HEK293 (cell line): ENCODE measurements around the gene UGT2B7.

Experiments used
- CTCF ChIA-PET: fragments of 350-600 bp; formaldehyde crosslinking; extraction: SDS; loops from one replicate; lab custom pipeline; 2021; ENCODE audit warnings: antibody characterized with exemption; lab: Yijun Ruan, JAX
- POLR2A ChIA-PET: fragments of 300-600 bp; formaldehyde crosslinking; extraction: SDS; loops from one replicate; lab custom pipeline; 2020; ENCODE audit warnings: antibody characterized with exemption, inconsistent platforms; lab: Yijun Ruan, JAX
- H3K27ac ChIP-seq: fragments of 200-500 bp; sonication (Bioruptor generic); 2 replicates; pipeline ENCODE4 v1.5.1; 2014; ENCODE audit warnings: low read depth, low read length, control low read depth, inconsistent platforms; ENCODE audit errors: extremely low read depth
- H3K36me3 ChIP-seq, 2 experiments: fragments of 200-500 bp in 1 of 2; sonication (Bioruptor generic) in 1 of 2; 1 replicate in 1 of 2; 2 replicates in 1 of 2; pipeline ENCODE4 v1.5.1; 2014 to 2017; ENCODE audit warnings: inconsistent platforms in 2 of 2, low read length in 2 of 2; ENCODE audit not compliant: control insufficient read depth in 2 of 2, insufficient read depth in 1 of 2
- H3K4me1 ChIP-seq: fragments of 200-500 bp; sonication (Bioruptor generic); 2 replicates; pipeline ENCODE4 v1.5.1; 2014; ENCODE audit warnings: mild to moderate bottlenecking, low read length, inconsistent platforms; ENCODE audit not compliant: control insufficient read depth, insufficient read depth
- H3K4me3 ChIP-seq: 2 replicates; pipeline ENCODE4 v1.5.1; 2011; ENCODE audit warnings: low read depth, mild to moderate bottlenecking, control low read depth, low read length, moderate library complexity
- H3K9me3 ChIP-seq: fragments of 200-500 bp; sonication (Bioruptor generic); 2 replicates; pipeline ENCODE4 v1.5.1; 2014; ENCODE audit warnings: low read depth, low read length, inconsistent platforms; ENCODE audit not compliant: control insufficient read depth, insufficient read depth
- GFI1B ChIP-seq: fragments of 450-650 bp; formaldehyde crosslinking; IDR thresholded peaks from 2 replicates; pipeline ENCODE4 v1.5.1; 2016; ENCODE audit warnings: missing biosample characterization, missing genetic modification characterization
- HOXC10 ChIP-seq: sonication (generic); formaldehyde crosslinking; IDR thresholded peaks from 2 replicates; pipeline ENCODE4 v1.8.1; 2023; ENCODE audit warnings: mild to moderate bottlenecking, missing genetic modification reagents
- KLF8 ChIP-seq: fragments of 450-650 bp; formaldehyde crosslinking; IDR thresholded peaks from 2 replicates; pipeline ENCODE4 v1.5.1; 2016; ENCODE audit warnings: missing biosample characterization, missing genetic modification characterization
- KLF9 ChIP-seq: fragments of 450-650 bp; formaldehyde crosslinking; IDR thresholded peaks from 2 replicates; pipeline ENCODE4 v1.5.1; 2016; ENCODE audit warnings: missing biosample characterization, missing genetic modification characterization, low read depth
- RBAK ChIP-seq: fragments of 450-650 bp; formaldehyde crosslinking; IDR thresholded peaks from 2 replicates; pipeline ENCODE4 v1.5.1; 2016; ENCODE audit warnings: missing biosample characterization, missing genetic modification characterization
- SCRT1 ChIP-seq: fragments of 450-650 bp; formaldehyde crosslinking; IDR thresholded peaks from 2 replicates; pipeline ENCODE4 v1.5.1; 2016; ENCODE audit warnings: missing biosample characterization, missing genetic modification characterization, borderline replicate concordance
- ZBTB17 ChIP-seq: fragments of 450-650 bp; formaldehyde crosslinking; IDR thresholded peaks from 2 replicates; pipeline ENCODE4 v1.5.1; 2016; ENCODE audit warnings: missing biosample characterization, missing genetic modification characterization
- ZFHX2 ChIP-seq: fragments of 450-650 bp; formaldehyde crosslinking; conservative IDR thresholded peaks from 2 replicates; pipeline ENCODE4 v1.5.1; 2016; ENCODE audit warnings: missing biosample characterization, missing genetic modification characterization
- ZNF114 ChIP-seq: fragments of 450-650 bp; formaldehyde crosslinking; IDR thresholded peaks from 2 replicates; pipeline ENCODE4 v1.5.0; 2017; ENCODE audit warnings: missing biosample characterization, missing genetic modification characterization
- ZNF140 ChIP-seq: fragments of 450-650 bp; formaldehyde crosslinking; IDR thresholded peaks from 2 replicates; pipeline ENCODE4 v1.5.1; 2016; ENCODE audit warnings: missing biosample characterization, missing genetic modification characterization
- ZNF19 ChIP-seq: fragments of 450-650 bp; formaldehyde crosslinking; IDR thresholded peaks from 2 replicates; pipeline ENCODE4; 2016; ENCODE audit warnings: missing biosample characterization, missing genetic modification characterization, low read depth
- ZNF239 ChIP-seq: fragments of 450-650 bp; formaldehyde crosslinking; IDR thresholded peaks from 2 replicates; pipeline ENCODE4 v1.5.1; 2016; ENCODE audit warnings: missing biosample characterization, missing genetic modification characterization
- ZNF391 ChIP-seq: fragments of 450-650 bp; formaldehyde crosslinking; IDR thresholded peaks from 2 replicates; pipeline ENCODE4 v1.5.1; 2016; ENCODE audit warnings: low read depth, missing biosample characterization, missing genetic modification characterization, borderline replicate concordance
- ZNF426 ChIP-seq: fragments of 450-650 bp; formaldehyde crosslinking; IDR thresholded peaks from 2 replicates; pipeline ENCODE4 v1.5.1; 2017; ENCODE audit warnings: missing biosample characterization, missing genetic modification characterization, mild to moderate bottlenecking, inconsistent platforms, moderate library complexity
- ZNF544 ChIP-seq: fragments of 450-650 bp; formaldehyde crosslinking; IDR thresholded peaks from 2 replicates; pipeline ENCODE4 v1.5.0; 2017; ENCODE audit warnings: missing biosample characterization, missing genetic modification characterization
- ZNF707 ChIP-seq: fragments of 450-650 bp; formaldehyde crosslinking; IDR thresholded peaks from 2 replicates; pipeline ENCODE4 v1.5.1; 2016; ENCODE audit warnings: missing biosample characterization, missing genetic modification characterization
- ZNF777 ChIP-seq: fragments of 450-650 bp; formaldehyde crosslinking; IDR thresholded peaks from 2 replicates; pipeline ENCODE4 v1.5.1; 2017; ENCODE audit warnings: missing biosample characterization, missing genetic modification characterization, borderline replicate concordance
- ZSCAN30 ChIP-seq: fragments of 450-650 bp; IDR thresholded peaks from 2 replicates; pipeline ENCODE4 v1.5.1; 2018; ENCODE audit warnings: missing biosample characterization, mild to moderate bottlenecking, missing genetic modification characterization, moderate library complexity
- TF ChIP-seq, protein P1 (sequence below): fragments of 450-650 bp; formaldehyde crosslinking; conservative IDR thresholded peaks from 2 replicates; pipeline ENCODE4 v1.5.1; 2016; ENCODE audit warnings: low read depth, missing biosample characterization, missing genetic modification characterization
- TF ChIP-seq, protein P2 (sequence below): fragments of 450-650 bp; formaldehyde crosslinking; IDR thresholded peaks from 2 replicates; pipeline ENCODE4 v1.5.1; 2016; ENCODE audit warnings: missing biosample characterization, missing genetic modification characterization, borderline replicate concordance
- TF ChIP-seq, protein P3 (sequence below): fragments of 450-650 bp; formaldehyde crosslinking; IDR thresholded peaks from 2 replicates; pipeline ENCODE4 v1.5.1; 2016; ENCODE audit warnings: missing biosample characterization, missing genetic modification characterization, low read depth

UGT2B7 gene

DNA sequence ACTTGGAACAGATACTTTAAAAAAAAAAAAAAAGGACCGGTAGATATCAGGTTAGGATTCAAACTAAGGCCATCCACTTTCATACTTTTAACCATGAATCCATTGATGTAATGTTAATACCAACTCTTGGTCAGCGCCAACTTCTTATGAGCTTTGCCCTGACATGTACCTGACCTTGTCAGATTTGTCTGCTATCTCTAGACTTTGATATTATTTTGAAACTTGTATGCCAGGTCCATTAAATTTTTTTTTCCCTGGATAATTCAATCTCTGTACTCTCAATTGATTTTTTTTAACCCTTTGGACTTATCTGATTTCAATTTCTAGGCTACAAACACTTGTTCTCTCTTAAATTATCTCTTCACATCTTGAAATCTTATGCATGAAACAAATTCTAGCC is 27.2 kb upstream of the UGT2B7 start:
- Histone ChIP-seq H3K27ac (no peak overlapping the region), H3K4me1 (no peaks in the 10 kb centered on the region), H3K4me3 (no peak overlapping the region), H3K36me3 (no peaks in the 10 kb centered on the region), H3K9me3 (no peaks in the 10 kb centered on the region)
- CTCF ChIA-PET, result no interaction called here
- POLR2A ChIA-PET, result no interaction called here
- TF ChIP-seq KLF8 (tag by site-specific recombination) (no peak), ZNF114 (tag by site-specific recombination) (no peak), ZFHX2 (no peak), ZNF19 (no peak), ZBTB17 (tag by site-specific recombination) (no peak), ZNF426 (tag by site-specific recombination) (no peak), ZNF391 (tag by site-specific recombination) (no peak), ZSCAN30 (tag by site-specific recombination) (no peak), ZNF239 (tag by site-specific recombination) (no peak), GFI1B (tag by site-specific recombination) (no peak), ZNF140 (tag by site-specific recombination) (no peak)
- TF ChIP-seq, protein P1, sequence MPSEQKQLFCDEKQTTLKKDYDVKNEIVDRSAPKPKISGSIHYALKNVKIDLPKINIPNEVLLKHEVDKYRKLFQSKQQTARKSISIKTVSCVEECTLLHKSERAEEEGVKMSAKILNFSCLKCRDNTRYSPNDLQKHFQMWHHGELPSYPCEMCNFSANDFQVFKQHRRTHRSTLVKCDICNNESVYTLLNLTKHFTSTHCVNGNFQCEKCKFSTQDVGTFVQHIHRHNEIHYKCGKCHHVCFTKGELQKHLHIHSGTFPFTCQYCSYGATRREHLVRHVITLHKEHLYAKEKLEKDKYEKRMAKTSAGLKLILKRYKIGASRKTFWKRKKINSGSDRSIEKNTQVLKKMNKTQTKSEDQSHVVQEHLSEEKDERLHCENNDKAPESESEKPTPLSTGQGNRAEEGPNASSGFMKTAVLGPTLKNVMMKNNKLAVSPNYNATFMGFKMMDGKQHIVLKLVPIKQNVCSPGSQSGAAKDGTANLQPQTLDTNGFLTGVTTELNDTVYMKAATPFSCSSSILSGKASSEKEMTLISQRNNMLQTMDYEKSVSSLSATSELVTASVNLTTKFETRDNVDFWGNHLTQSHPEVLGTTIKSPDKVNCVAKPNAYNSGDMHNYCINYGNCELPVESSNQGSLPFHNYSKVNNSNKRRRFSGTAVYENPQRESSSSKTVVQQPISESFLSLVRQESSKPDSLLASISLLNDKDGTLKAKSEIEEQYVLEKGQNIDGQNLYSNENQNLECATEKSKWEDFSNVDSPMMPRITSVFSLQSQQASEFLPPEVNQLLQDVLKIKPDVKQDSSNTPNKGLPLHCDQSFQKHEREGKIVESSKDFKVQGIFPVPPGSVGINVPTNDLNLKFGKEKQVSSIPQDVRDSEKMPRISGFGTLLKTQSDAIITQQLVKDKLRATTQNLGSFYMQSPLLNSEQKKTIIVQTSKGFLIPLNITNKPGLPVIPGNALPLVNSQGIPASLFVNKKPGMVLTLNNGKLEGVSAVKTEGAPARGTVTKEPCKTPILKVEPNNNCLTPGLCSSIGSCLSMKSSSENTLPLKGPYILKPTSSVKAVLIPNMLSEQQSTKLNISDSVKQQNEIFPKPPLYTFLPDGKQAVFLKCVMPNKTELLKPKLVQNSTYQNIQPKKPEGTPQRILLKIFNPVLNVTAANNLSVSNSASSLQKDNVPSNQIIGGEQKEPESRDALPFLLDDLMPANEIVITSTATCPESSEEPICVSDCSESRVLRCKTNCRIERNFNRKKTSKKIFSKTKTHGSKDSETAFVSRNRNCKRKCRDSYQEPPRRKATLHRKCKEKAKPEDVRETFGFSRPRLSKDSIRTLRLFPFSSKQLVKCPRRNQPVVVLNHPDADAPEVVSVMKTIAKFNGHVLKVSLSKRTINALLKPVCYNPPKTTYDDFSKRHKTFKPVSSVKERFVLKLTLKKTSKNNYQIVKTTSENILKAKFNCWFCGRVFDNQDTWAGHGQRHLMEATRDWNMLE, result no peak

DNA sequence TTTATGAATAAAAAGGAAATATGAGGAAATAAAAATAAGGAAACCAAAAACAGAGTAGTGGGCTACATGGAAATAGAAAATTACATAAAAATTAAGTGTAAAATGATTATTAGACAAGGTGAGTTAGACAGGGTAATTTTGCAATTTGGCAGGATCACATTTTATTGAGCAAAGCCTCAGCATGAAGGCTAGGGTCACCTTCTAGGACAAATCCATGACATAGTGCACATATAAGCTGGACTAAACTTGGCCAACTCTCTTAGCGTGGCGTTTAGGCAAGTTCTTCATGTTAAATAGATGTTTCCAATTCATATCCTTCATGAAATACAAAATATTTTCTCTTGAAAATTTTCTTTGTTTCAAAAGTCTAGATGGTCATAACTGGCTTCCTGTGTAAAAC is 25.7 kb upstream of the UGT2B7 start:
- no peak overlapping the region for H3K4me3 ChIP-seq
- H3K4me1 ChIP-seq, result no peaks in the 10 kb centered on the region
- ChIA-PET POLR2A (no interaction called here), CTCF (no interaction called here)
- H3K9me3 ChIP-seq, result no peaks in the 10 kb centered on the region
- no peak overlapping the region for H3K27ac ChIP-seq
- H3K36me3 ChIP-seq, result no peaks in the 10 kb centered on the region
- TF ChIP-seq SCRT1 (no peak), ZNF426 (tag by site-specific recombination) (no peak), ZNF707 (tag by site-specific recombination) (no peak), ZNF777 (tag by site-specific recombination) (no peak), KLF8 (tag by site-specific recombination) (no peak), KLF9 (no peak), RBAK (tag by site-specific recombination) (no peak), ZNF544 (no peak), HOXC10 (CRISPR knock-in tag) (no peak)
- TF ChIP-seq, protein P2, sequence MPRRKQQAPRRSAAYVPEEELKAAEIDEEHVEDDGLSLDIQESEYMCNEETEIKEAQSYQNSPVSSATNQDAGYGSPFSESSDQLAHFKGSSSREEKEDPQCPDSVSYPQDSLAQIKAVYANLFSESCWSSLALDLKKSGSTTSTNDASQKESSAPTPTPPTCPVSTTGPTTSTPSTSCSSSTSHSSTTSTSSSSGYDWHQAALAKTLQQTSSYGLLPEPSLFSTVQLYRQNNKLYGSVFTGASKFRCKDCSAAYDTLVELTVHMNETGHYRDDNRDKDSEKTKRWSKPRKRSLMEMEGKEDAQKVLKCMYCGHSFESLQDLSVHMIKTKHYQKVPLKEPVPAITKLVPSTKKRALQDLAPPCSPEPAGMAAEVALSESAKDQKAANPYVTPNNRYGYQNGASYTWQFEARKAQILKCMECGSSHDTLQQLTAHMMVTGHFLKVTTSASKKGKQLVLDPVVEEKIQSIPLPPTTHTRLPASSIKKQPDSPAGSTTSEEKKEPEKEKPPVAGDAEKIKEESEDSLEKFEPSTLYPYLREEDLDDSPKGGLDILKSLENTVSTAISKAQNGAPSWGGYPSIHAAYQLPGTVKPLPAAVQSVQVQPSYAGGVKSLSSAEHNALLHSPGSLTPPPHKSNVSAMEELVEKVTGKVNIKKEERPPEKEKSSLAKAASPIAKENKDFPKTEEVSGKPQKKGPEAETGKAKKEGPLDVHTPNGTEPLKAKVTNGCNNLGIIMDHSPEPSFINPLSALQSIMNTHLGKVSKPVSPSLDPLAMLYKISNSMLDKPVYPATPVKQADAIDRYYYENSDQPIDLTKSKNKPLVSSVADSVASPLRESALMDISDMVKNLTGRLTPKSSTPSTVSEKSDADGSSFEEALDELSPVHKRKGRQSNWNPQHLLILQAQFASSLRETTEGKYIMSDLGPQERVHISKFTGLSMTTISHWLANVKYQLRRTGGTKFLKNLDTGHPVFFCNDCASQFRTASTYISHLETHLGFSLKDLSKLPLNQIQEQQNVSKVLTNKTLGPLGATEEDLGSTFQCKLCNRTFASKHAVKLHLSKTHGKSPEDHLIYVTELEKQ (tag by site-specific recombination), result no peak
- TF ChIP-seq, protein P3, sequence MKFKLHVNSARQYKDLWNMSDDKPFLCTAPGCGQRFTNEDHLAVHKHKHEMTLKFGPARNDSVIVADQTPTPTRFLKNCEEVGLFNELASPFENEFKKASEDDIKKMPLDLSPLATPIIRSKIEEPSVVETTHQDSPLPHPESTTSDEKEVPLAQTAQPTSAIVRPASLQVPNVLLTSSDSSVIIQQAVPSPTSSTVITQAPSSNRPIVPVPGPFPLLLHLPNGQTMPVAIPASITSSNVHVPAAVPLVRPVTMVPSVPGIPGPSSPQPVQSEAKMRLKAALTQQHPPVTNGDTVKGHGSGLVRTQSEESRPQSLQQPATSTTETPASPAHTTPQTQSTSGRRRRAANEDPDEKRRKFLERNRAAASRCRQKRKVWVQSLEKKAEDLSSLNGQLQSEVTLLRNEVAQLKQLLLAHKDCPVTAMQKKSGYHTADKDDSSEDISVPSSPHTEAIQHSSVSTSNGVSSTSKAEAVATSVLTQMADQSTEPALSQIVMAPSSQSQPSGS, result no peak
